NCI-H748 (cell line): ENCODE results near the gene CFAP410.

ENCODE experiments used
- DNase-seq: peaks from one replicate; lab custom pipeline; 2025; ENCODE audit not compliant: unreplicated experiment; lab: John Stamatoyannopoulos, UW

The CFAP410 gene

GRCh38 chr21:44338971-44339910 is at the start of gene CFAP410:
TSS of gene CFAP410 (minus strand) at chr21:44339390. CDS start at chr21:44339194, 196 bp downstream.
- DNase-seq: peak; percentile 94

DNA sequence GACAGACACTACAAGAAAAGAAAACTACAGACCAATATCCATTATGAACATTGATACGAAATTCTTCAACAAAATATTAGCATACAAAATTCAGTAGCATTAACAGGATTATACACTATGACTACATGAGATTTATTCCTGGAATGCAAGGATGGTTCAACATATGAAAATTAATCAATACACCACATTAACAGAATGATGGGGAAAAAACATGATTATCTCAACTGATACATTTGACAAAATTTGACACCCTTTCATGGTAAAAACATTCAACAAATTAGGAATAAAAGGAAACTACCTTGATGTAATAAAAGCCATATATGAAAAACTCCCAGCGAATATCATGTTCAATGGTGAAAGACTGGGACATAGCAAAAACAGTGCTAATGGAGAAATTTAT is 45.8 kb upstream of the CFAP410 start:
- no peak for DNase-seq

DNA sequence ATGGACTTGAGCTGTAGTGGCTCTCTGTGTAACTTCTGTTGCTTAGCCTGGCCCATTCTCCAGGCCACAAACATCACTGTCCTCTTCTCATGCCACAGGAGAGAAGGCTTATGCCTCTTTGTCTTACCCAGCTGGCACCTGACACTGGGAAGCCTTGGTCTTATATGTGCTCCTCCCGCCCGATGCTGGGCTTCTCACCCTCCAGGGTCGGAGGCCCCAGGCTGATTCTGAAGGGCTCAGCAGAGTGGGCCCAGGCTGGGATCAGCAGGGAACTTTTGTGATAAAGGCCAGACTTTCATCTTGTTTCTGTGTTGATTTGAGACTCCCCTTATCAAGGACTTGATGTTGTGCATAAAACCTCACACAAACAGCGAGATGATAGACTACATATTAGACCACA is 44.0 kb upstream of the CFAP410 start:
- DNase-seq: no peak

DNA sequence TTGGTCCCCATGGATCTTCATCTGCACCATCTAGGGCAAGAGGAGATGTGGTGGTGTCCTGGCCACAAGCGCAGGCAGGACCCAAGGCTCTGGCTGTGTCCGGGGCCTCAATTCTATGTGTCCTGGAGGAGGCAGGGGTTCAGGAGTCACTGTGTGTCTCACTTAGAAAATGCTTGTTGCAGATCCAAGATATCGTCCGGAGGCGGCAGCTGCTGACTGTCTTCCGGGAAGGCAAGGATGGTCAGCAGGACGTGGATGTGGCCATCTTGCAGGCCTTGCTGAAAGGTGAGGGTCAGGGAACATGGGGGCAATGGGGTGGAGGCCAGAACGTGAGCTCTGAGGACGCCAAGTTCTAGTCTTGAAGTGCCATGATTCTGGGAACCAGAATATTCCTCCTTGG is 43.3 kb upstream of the CFAP410 start:
- DNase-seq: no peak

- DNase-seq: no peak
Measured at GRCh38 chr21:44381874-44382273, 42.7 kb upstream of the CFAP410 start.

DNA sequence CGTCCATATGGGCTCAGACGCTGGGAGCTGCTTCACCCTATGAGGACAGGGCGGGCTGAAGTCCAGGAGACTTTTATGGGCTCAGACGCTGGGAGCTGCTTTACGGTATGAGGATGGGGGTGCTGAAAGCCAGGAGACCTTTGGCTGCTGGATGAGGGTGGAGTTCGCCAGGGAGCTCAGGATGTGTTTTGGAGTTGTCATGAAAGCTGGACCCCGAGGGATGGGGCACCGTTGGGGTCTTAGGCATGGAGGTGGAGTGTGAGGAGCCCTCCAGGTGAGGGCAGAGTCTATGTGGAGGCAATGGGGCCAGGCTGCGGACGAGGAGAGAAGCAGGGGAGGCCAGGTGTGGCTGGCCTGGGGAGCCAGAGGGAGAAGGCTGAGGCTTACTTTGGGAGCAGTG is 41.7 kb upstream of the CFAP410 start:
- no peak for DNase-seq

- DNase-seq: no peak
Measured at GRCh38 chr21:44379991-44380865, 41.0 kb upstream of the CFAP410 start.

- DNase-seq: no peak
Measured at GRCh38 chr21:44379515-44379848, 40.3 kb upstream of the CFAP410 start.

GRCh38 chr21:44378646-44379514 is 39.7 kb upstream of the CFAP410 start:
- no peak for DNase-seq

DNA sequence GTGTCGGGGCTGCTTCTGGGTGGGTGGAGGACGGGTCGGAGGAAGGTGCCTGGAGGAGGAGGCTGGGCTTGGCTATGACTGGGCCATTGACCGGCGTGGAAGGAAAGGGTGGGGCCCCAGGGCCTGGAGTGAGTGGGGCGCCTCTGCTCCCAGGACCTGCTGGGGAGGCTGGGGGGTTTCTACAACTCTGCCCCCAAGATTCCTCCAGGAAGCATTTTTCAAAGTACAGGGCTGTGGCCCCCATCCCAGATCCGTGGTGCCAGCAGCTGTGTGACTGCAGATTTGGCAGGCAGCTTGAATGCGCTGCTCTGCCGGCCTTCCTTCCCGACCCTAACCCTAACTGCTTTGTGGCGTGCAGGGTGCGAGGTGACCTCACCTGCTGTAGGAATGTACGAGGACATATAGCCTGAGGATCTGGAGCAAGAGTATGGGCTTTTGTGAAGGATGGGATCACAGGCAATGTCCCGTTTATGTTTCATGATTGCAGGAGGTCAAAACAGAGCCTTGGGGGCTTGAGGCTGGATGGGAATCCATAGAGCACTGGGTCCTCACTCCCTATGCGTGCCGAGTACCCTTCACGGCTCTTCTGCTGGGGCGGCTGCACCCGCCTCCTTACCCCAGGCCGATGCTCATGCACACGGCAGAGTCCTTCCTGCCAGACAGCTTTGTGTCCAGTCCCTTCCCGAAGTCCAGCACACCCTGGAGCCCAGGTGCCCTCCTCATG is 38.9 kb upstream of the CFAP410 start:
- DNase-seq: no peak

- DNase-seq: no peak
Measured at GRCh38 chr21:44377201-44377921, 38.2 kb upstream of the CFAP410 start.

- no peak for DNase-seq
Measured at GRCh38 chr21:44376606-44377005, 37.4 kb upstream of the CFAP410 start.

- DNase-seq: no peak
Measured at GRCh38 chr21:44375761-44376241, 36.6 kb upstream of the CFAP410 start.

- no peak for DNase-seq
Measured at GRCh38 chr21:44375281-44375651, 36.1 kb upstream of the CFAP410 start.

- DNase-seq: no peak
Measured at GRCh38 chr21:44374601-44375280, 35.6 kb upstream of the CFAP410 start.

GRCh38 chr21:44372616-44373015 is 33.4 kb upstream of the CFAP410 start:
- no peak for DNase-seq

DNA sequence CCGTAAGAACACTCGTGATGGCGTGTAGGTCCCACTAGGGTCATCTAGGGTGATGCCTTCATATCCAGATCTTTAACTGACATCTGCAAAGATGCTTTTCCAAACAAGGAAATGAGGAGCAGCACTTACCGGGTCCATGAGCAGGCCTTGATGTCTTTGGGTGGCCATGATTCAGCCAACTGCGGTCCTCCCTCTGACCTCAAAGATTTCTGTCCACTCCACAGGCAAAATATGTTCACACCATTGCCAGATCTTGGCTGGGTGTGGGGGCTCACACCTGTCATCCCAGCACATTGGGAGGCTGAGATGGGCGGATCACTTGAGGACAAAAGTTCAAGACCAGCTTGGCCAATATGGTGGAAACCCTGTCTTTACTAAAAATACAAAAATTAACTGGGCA is 32.4 kb upstream of the CFAP410 start:
- no peak for DNase-seq

GRCh38 chr21:44370786-44371410 is 31.7 kb upstream of the CFAP410 start:
- DNase-seq: no peak
